NCI-H2196 treated with DMSO at 0.1 percent for 48 hours (cell line): ENCODE data around the gene SMCO2.
A peak's percentile ranks its signal among the peaks of the same experiment; 100 is the strongest.
"Not testable (repeated sequence)": the region's sequence is repeated elsewhere in the genome, so short reads cannot be mapped to it uniquely, and the experiment has no call there.

Experiments
- DNase-seq: peaks from one replicate; lab custom pipeline; 2025; ENCODE audit not compliant: unreplicated experiment; lab: John Stamatoyannopoulos, UW

SMCO2 gene

GRCh38 chr12:27523642-27524493, 77.3 kb downstream of the SMCO2 start, which contains the start of gene PPFIBP1:
Gene PPFIBP1, plus strand, starts transcription at chr12:27524206. Its CDS starts 109,191 bp downstream, at chr12:27633397.
- DNase-seq: peak; percentile 99

- DNase-seq: no peak
These were observed 77.9 kb downstream of the SMCO2 start for GRCh38 chr12:27524494-27524835.

- DNase-seq: no peak
These were observed 78.6 kb downstream of the SMCO2 start for GRCh38 chr12:27524839-27525753.

GRCh38 chr12:27527512-27527911, 81.0 kb downstream of the SMCO2 start:
- DNase-seq: no peak

- no peak for DNase-seq
These were observed 82.3 kb downstream of the SMCO2 start for GRCh38 chr12:27528788-27529187.

GRCh38 chr12:27530157-27530922, 83.8 kb downstream of the SMCO2 start:
- no peak for DNase-seq

GRCh38 chr12:27531896-27532295, 85.4 kb downstream of the SMCO2 start:
- no peak for DNase-seq

- DNase-seq: no peak
These were observed 87.7 kb downstream of the SMCO2 start for GRCh38 chr12:27534060-27534764.

- no peak for DNase-seq
These were observed 88.2 kb downstream of the SMCO2 start for GRCh38 chr12:27534765-27535161.

- no peak for DNase-seq
These were observed 88.8 kb downstream of the SMCO2 start for GRCh38 chr12:27535318-27535717.

GRCh38 chr12:27537855-27538675, 91.5 kb downstream of the SMCO2 start:
- no peak for DNase-seq

- DNase-seq: no peak
These were observed 92.7 kb downstream of the SMCO2 start for GRCh38 chr12:27539191-27539631.

GRCh38 chr12:27541031-27541719, 94.6 kb downstream of the SMCO2 start:
- DNase-seq: no peak

GRCh38 chr12:27542628-27543027, 96.1 kb downstream of the SMCO2 start:
- no peak for DNase-seq

GRCh38 chr12:27544858-27545257, 98.3 kb downstream of the SMCO2 start:
- DNase-seq: not testable (repeated sequence)

GRCh38 chr12:27545665-27546064, 99.1 kb downstream of the SMCO2 start:
- DNase-seq: no peak

GRCh38 chr12:27547592-27547991, 101.1 kb downstream of the SMCO2 start:
- no peak for DNase-seq

GRCh38 chr12:27548301-27549199, 102.0 kb downstream of the SMCO2 start:
- DNase-seq: no peak
